C4-2B (cell line): ENCODE data around the gene PRDX5.

Experiments used
- H3K27ac ChIP-seq: fragments of 450-650 bp; 2 replicates; pipeline ENCODE4 v1.5.1; 2017
- ZFX ChIP-seq: fragments of 450-650 bp; IDR thresholded peaks from 2 replicates; pipeline ENCODE4 v1.6.1; 2017
- TF ChIP-seq, protein P1 (sequence below): fragments of 450-650 bp; conservative IDR thresholded peaks from 2 replicates; pipeline ENCODE4 v1.5.1; 2017; ENCODE audit warnings: mild to moderate bottlenecking

Gene PRDX5

DNA sequence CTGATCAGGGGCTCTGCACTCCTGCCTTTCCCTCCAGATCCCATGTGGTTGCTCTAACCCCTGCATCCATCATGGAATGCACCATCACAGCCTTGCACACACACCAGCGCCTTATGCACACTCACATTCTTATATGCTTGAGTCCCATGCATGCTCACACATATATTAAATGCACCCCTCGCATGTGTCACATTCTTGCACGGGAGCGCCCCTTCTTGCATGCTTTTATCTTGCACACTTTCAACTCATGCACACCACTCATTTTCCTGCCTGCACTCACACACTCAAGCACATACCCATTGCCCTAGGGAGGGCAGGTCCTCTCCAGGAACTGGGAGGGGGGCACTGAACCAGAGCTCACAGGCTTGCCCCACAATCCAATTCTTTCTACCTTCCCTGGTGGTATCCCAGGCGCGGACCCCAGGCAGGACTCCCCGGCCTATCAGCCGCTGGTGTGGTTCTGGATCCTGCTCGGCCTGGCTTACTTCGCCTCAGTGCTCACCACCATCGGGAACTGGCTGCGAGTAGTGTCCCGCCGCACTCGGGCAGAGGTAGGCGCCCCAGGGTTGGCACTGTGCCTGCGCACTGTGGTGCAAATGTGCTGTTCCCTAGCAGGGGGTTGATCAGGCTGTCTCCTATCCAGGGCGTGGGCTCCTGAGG lies 20.1 kb upstream of the PRDX5 start:
- TF ChIP-seq, protein P1, sequence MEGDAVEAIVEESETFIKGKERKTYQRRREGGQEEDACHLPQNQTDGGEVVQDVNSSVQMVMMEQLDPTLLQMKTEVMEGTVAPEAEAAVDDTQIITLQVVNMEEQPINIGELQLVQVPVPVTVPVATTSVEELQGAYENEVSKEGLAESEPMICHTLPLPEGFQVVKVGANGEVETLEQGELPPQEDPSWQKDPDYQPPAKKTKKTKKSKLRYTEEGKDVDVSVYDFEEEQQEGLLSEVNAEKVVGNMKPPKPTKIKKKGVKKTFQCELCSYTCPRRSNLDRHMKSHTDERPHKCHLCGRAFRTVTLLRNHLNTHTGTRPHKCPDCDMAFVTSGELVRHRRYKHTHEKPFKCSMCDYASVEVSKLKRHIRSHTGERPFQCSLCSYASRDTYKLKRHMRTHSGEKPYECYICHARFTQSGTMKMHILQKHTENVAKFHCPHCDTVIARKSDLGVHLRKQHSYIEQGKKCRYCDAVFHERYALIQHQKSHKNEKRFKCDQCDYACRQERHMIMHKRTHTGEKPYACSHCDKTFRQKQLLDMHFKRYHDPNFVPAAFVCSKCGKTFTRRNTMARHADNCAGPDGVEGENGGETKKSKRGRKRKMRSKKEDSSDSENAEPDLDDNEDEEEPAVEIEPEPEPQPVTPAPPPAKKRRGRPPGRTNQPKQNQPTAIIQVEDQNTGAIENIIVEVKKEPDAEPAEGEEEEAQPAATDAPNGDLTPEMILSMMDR, result no peak
- no peak for TF ChIP-seq ZFX
- no peak overlapping the region for H3K27ac ChIP-seq

DNA sequence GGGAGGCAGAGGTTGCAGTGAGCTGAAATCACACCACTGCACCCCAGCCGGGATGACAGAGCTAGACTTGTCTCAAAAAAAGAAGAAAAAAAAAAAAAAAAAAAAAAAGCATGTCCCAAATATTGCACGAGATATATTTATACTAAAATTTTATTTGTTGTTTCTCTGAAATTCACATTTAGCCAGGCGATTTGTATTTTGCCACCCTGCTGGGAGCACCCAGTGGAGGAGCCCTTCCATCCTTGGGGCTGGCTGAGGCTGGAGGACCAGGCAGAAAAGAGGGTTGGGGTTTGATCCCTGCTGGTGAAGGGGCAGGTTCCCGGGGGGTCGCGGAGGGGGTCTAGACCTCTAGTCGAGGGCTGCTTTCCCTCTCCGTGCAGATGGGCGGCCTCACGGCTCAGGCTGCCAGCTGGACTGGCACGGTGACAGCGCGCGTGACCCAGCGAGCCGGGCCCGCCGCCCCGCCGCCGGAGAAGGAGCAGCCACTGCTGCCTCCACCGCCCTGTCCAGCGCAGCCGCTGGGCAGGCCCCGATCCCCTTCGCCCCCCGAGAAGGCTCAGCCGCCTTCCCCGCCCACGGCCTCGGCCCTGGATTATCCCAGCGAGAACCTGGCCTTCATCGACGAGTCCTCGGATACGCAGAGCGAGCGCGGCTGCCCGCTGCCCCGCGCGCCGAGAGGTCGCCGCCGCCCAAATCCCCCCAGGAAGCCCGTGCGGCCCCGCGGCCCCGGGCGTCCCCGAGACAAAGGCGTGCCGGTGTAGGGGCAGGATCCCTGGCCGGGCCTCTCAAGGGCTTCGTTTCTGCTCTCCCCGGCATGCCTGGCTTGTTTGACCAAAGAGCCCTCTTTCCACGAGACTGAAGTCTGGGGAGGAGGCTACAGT lies 18.7 kb upstream of the PRDX5 start:
- no peak overlapping the region for H3K27ac ChIP-seq
- TF ChIP-seq ZFX, result no peak
- TF ChIP-seq, protein P1, result no peak

DNA sequence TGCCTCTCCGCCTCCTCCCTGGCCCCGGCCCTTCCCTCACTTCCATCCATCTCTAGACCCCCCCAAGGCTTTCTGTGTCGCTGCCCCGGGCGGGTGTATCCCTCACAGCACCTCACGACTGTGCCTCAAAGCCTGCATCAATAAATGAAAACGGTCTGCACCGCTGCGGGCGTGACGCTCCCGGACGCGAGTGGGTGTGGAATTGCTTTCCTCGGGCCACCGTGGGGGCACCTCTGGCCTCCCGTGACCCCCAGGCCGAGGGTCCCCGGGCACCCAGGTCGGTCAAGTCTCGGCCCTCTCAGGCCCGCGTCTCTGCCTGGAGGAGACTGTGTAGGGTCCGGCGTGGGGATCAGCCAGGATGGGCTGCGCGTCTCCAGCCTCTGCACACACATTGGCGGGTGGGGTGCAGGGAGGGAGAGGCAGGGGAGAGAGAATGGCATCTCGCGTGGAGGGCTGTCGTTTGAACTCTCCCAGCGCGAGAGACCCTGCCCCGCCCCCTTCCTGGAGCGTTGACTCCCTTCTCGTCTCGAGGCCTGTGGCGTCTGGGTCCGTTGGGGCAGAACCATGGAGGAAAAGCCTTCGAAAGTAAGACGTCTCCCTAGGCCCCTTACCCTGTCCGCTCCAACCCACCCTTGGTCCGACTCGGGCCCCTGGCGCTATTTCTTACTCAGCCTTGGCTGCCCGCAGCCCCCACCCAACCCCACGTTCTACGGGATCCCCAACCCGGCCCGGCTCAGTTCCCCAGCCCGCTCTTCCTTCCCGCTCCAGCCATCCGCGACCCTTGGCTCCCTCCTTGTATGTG lies 17.9 kb upstream of the PRDX5 start, which contains the start of gene CATSPERZ:
CATSPERZ (plus strand) TSS at position 512 of the 802 bp plus-strand sequence; CDS start at position 565, 53 bp downstream.
- TF ChIP-seq, protein P1, result no peak
- TF ChIP-seq ZFX, result no peak
- H3K27ac ChIP-seq, result no peak within 1 kb of the TSS

DNA sequence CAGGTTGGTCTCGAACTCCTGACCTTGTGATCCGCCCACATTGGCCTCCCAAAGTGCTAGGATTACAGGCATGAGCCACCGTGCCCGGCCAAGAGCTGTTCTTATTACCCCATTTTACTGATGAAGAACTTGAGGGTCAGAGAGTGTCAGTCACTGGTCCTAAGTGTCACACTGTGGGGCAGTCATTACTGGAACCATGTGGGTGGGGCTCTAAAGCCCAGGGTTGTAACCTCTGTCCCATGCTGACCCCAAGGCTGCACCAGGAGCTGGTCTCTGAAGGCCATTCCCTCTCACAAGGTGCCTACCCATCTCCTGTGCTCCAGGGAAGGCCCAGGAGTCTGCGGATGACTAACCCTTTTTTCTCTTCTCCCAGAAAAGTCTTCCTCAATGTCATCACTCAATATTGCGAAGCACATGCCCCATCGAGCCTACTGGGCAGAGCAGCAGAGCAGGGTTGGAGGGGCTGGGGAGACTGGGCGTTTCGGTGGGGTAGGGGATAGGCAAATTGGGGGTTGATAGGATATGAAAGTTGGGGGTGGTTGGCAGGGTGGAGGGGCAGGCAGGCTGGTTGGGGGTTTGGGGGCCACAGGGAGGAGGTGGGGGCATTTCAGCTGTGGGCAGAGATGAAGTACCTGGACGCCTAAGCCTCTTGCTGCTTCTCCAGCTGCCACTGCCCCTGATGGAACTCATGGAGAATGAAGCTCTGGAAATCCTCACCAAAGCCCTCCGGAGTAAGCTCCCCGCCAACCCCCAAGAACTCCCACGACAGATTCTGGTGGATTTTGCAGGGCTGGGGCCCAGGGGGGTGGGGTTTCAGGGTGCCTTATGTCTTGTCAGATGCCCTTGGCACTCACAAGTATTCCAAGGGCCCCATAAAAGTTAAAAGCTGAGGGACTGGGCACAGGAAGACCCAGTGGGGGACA lies 14.6 kb upstream of the PRDX5 start:
- peak overlapping the region; percentile 89; the same call in 1 of the 2 replicates for H3K27ac ChIP-seq
- TF ChIP-seq ZFX, result no peak
- TF ChIP-seq, protein P1, result no peak

DNA sequence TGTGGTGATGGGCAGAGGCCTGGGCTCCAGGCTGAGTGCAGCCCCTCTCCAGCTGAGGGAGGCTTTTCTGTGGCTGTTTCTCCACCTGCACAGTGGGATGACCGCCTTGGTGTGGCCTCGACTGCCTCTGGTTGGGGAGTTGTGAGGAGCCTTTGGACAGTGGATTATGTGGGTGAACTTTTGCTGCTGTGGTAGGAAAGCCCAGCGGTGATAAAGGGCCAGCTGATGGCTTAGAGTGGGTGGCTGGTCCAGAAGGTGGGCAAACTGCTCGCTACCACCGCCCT lies 13.9 kb upstream of the PRDX5 start:
- H3K27ac ChIP-seq, result peak overlapping the region; percentile 89
- no peak for TF ChIP-seq ZFX
- TF ChIP-seq, protein P1, result no peak

DNA sequence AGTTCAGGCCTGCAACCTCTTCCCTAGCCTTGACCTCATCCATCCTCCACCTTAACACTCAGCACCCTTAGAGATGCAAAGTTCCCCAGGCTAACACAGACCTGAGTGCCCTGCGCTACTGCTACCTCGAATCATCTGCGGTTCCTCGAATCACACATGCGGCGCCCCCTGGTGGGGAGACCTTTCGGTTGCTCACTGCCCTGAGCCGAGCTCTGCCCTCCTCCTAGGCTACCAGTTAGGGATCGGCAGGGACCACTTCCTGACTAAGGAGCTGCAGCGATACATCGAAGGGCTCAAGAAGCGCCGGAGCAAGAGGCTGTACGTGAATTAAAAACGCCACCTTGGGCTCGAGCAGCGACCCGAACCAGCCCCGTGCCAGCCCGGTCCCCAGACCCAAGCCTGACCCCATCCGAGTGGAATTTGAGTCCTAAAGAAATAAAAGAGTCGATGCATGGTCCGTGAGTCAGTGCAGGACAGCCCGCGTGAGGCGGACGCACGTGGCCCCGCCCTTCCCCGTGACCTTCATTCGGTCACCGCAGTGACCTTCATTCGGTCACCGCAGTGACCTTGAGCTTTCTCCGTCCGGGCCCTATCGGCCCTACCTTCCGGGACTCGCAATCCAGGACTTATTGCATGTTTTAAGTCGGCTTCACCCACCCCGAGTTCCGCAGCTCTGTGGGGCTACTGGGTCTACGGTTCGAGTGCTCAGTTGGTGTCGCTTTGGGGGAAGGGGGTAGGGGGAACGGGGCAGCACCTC lies 13.4 kb upstream of the PRDX5 start:
- peak overlapping the region; percentile 89 for H3K27ac ChIP-seq
- TF ChIP-seq, protein P1, result peak; percentile 90
- TF ChIP-seq ZFX, result no peak
